GM21576 (cell line): ENCODE measurements around the gene COL27A1.

Experiments
- ATAC-seq: cut with Tn5 transposase; IDR thresholded peaks from one replicate; pipeline ENCODE4 v1.9.1; 2021; ENCODE audit warnings: mild to moderate bottlenecking, moderate library complexity; ENCODE audit not compliant: unreplicated experiment

The COL27A1 gene

DNA sequence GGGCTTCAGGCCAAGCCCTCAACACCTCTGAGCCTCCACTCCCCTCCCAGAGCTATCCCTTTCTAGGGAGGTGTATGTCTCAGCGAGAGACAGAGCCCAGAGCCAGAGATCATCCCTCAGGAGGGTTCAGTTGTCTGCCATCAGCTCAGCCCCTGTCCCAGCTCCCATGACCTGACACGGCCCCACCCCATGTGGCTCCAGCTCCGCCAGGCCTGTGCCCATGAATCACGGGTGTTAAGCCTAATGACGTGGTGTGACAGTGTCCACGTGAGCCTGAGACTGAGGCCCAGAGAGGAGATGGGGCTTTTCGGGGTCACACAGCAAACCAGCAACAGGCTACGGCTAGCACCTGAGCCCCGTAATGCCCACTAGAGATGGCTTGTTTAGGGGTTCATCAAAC lies 106.7 kb downstream of the COL27A1 start:
- no peak for ATAC-seq

DNA sequence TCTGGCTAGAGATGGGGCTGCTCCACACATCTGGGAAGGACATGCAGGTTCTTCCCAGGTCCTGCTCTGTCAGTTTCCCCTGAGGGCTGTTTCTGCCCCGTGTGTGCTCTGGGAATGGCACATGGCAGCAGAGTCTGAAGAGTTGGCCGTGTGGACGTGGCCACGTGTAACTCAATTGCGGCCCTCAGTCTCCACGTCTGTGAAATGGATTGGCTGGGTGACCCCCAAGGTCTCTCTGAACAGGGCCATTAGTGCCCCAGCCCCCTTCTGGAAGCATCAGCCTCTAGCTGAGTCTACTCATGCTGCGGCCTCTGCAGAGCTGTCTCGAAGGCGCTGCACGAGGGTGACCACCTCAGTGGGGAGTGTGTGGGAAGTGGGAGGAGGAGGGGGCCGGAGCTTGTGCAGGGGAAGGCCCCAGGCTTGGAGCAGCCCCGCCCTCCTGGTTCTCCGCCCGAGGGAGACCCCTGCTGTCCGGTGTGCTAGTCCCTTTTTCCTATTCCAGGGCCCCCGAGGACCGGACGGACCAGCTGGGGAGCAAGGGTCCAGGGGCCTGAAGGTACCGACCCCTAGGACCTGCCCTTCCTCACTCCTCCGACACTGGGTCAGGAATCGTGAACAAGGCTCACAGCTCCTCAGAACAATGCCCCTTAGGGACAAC lies 108.6 kb downstream of the COL27A1 start:
- no peak for ATAC-seq

DNA sequence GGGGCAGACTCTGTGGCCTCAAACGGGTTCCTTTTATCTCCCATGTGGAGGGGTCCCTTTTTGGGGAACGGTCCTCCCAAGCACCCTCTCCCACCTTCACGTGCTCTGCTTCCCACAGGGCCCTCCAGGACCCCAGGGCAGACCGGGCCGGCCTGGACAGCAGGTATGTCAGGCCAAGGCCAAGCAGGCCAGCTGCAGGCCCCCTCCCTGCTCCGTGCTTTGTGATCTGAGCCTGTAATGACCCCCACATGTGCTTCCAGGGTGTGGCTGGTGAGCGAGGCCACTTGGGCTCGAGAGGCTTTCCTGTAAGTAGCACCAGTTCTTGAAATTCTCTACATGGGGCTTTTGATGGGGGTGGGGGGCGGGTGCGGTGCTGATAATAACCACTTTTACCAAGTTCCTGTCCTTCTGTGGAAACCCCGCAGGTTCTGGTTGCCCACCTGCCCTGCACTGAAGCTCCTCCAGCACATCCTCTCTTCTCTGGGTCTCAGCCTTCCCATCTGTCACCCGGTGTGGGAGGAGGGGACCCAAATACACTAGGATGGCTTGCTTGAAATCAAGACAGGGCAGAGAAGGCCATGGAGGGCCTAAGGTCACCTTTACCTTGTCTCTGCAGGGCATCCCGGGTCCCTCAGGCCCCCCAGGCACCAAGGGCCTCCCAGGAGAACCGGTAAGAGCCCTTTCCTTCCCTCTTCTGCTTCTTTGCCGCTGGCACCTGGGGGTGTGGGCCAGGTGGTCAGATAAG lies 109.6 kb downstream of the COL27A1 start:
- ATAC-seq = no peak

DNA sequence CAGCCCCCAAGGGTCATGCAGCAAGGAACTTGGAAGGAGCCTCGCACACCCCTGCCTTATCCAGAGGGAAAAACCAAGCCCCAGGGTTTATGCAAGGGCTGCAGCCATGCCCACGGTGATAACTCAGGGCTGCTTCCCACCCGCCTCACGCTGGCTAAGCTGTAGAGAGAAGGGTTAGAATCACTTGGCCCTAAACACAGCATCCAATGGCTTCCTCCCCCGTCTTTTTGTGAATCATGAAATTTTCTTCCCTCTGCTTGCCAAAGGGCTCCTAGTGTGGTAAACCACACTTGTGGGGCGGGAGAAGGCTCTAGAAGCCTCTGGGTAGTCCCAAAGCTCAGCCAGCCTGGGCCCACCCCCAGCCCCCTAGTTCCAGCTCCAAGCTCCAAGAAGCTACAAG lies 111.6 kb downstream of the COL27A1 start:
- ATAC-seq = no peak

DNA sequence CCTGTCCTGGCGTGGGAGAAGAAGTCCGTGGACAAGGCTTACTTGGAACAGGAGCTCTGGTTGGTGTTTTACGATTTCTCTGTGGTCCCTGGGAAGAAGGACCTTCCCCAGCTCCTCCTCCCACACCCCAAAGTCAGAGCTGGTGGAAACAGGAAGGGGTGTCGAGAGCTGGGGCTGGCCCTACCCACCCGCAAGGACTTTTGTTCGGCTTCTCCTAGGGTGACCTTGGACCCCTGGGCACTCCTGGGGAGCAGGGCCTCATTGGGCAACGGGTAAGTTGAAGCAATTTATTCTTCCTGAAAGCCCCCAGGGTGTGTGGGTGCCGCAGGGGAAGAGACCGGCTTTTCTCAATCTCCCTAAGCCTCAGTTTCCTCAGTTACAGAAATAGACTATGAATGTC lies 113.7 kb downstream of the COL27A1 start:
- ATAC-seq = no peak

DNA sequence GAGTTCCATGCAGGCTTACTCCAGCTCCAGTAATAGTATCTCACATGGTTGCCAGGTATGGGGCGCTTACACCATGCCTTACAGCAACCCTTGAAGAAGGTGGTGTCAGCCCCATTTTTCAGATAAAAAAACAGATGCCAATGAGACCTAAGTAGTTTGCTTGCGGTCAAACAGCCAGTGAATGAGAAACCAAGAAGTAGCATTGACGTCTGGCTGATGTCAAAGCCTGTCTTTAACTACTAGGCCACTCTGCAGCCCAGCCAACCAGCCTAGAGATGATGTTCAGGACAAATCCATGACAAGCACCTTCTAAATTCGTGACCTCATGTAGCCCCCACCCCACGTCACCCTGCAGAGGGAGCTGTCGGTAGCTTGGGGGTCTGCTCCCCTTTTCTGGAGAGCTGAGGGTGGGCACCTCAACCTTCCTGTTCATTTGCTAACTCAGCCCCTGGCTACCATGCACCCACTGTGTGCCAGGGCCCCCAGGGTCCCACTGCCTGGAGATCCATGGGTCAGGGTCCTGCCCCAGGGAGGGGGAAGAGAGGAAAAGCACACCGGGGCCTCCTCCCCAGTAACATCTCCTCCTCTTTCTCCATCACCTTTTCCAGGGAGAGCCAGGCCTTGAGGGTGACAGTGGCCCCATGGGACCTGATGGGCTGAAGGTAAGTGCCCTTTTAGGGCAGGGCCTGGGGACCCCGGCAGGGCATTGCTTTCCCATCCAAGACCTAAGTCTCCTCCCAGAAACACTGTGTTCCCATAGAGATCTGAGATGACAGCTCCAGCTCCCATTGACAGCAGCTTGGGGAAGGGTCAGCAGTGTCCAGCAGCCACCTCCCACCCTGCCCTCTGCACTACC lies 115.0 kb downstream of the COL27A1 start:
- ATAC-seq = no peak

DNA sequence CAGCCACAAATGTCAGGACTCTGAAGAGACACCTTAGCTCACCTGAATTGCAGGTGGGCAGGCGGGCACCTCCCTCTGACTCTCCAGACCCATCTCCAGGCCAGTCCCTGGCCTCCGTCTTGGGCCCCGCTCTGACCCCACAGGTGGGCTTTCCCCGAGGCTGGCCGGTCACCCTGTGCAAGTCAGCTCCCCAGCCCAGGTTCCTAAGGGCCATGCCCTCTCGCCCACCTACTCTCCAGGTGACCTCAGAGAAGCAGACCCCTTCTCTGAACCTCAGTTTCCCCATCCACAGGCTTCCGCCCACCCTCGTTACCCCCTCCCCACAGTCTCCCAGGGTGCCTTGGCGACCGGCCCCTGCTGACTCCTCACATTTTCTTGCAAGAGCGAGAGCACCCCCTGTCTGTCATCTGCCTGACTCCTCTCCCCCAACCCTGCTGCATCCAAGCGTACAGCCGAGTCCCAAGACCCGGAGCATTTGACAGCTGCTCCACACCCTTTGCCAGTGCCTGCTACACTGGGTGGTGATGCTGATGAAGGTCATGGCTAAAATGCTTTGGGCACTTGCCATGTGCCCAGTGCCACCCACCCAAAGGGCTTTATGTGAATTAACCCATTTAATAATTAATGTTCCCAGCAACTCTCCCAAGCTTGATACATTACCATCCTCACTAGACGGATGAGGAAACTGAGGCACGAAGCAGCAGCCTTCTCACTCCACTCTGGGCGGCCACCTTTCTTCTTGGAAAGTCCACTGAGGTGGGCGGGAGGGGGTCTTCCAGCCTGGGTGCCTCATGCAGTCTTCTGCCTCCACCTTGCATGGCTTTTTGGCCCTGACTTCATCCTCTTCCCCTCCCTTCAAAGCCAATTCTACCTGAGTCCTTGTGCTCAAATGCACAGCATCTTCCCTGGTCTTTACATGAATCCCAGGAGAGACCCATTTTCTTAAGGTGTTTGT lies 116.5 kb downstream of the COL27A1 start:
- ATAC-seq = no peak

DNA sequence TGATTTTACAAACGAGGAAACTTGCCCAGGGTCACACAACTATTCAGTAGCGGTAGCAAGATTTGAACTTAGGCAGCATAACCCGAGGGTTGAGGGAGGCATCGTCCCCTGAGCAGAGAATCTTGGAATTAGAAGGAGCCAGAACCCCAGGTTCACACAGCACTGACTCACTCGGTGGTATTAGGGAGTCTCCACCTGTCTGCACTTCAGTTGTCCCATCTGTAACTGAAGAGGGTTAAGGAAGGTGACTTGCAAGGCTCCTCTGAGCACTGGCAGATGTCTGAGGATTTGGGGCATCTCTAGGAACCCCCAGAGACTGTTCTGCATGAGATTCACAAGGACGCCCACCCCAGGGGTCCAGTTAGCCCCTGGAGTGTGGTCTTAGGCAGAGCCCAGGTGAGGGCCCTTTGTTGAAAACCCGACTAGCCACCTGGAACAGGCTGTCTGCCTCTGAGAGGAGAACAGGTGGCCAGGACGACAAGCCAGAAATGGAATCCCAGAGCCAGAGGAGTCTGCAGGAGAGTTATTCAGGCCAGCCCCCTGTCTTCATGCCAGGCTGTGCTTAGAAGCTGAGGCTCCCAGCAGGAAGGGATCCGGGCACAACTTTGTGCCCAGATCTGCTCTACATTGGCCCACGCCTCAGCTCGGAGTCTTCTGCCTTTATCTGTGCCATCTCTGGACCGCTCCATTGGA lies 117.5 kb downstream of the COL27A1 start:
- ATAC-seq = no peak

DNA sequence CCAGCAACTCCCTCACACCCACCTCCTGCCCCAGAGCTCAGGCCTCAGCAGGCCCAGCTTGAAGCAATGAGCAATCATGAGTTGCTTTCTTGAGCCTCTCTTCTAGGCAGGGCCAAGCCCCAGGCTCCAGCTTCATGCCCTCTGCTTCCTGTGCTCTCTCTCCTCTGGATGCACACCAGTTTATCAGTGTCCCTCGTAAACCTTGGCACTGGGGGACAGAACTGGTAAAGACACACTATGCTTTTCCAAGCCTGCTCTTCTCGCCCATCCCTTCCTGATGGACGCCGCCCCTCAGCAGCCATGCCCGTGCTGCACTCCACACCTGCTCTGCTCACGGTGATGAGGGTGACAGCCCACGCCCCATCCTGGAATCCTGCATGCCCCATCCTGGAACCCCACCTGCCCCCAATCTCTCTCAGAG lies 118.1 kb downstream of the COL27A1 start:
- no peak for ATAC-seq

DNA sequence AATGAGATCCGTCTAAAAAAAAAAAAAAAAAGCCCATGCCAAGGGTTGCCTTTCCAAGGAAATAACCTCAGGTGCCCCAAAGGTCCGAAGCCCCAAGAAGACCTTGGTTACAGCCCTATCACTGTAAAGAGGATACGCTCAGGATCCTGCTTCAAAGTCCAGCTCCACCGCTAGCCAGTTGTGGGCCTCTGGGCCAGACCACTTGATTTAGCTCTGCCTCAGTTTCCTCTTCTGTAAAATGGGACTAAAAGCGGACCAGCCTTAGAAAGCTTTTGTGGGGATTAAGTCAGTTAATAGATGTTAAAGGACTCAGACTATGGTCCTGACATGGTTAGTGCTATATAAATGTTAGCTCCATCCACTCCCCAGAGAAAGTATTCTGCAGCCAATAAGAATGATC lies 118.9 kb downstream of the COL27A1 start:
- ATAC-seq = no peak

DNA sequence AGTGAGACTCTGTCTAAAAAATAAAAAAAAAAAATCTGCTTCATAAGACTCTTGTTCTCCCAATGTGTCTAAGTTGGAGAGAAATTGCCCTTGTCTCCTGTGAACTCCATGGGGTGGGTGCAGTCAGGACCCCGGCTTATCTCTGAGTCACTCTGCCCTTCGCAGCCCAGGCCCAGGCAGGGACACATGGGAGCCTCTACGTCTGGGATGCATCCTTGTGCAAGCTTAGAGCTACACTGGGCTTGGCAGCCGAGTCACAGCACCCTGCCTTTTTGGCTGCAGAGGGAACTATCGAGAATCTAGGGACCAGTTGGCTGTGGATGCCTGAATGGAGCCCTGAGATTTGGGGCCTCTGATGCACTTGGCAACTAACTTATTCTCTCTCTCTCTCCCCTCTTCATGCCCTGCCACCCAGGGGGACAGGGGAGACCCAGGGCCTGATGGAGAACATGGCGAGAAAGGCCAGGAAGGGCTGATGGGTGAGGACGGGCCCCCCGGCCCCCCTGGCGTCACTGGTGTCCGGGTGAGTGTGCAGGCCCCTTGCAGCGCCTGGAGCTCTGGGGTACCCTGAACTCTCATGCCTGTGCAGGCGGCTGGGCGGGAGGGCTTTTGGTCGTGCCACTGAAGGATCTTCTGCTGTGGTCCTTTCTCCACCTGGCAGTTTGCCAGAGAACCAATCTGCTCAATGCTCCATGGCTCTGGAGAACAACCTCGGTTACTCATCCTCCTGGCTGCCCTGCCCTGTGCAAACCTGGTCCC lies 120.1 kb downstream of the COL27A1 start:
- ATAC-seq = no peak

DNA sequence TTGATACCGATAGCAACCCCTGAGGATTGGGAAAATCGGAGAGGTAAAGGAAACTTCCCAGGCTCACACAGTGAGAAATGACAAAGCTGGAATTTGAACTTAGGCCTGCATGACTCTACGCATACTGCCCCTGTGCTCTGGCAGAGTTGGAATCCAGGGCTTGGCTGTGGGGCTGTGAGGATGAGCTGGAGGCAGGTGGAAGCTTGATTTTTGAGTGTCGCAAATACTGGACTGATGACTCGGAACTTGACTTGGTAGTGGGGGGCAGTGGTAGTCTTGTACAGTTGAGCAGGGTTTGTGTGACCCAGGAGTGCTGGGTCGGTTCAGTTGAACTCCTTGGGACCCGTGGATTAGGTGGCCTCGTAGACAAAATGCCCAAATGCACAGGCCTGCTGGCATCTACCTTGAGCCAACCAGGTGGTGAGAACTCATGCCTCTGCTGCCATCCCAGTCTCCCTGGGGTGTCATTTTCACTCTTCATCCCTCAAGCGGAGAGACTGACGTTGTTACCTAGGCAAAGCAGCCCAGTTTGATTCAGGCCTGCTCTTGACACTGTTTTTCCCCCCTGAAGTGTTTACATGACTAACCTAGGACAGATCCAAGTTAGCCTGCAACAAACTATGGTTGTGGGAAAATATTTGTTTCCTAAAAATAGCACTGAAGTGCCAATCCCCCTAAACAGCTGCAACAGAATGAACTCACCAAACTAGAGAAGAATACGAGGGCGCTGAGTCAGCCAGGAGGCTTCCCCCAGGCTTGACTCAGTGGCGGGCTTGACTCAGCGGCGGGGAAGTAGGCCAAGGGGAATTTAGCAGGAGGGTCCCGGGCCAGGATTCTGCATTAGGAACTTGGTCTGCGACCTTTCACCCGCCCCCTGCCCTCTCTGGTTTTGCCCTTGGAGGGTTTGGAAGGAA lies 121.8 kb downstream of the COL27A1 start:
- ATAC-seq = no peak

DNA sequence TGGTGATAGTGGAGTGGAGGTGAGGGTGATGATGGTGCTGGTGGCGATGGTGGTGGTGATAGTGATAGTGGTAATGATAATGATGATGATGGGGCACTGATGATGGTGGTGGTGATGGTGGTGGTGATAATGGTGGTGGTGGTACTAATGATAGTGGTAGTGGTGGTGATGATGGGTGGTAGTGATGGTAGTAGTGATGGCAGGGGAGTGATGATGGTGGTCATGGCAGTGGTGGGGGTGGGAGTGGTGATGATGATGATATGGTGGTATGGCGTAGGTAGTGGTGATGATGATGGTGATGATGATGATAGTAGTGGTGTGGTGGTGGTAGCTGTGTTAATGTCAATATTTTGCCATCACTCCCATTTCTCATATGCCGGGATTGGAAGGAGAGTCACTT lies 123.0 kb downstream of the COL27A1 start:
- ATAC-seq = no peak

DNA sequence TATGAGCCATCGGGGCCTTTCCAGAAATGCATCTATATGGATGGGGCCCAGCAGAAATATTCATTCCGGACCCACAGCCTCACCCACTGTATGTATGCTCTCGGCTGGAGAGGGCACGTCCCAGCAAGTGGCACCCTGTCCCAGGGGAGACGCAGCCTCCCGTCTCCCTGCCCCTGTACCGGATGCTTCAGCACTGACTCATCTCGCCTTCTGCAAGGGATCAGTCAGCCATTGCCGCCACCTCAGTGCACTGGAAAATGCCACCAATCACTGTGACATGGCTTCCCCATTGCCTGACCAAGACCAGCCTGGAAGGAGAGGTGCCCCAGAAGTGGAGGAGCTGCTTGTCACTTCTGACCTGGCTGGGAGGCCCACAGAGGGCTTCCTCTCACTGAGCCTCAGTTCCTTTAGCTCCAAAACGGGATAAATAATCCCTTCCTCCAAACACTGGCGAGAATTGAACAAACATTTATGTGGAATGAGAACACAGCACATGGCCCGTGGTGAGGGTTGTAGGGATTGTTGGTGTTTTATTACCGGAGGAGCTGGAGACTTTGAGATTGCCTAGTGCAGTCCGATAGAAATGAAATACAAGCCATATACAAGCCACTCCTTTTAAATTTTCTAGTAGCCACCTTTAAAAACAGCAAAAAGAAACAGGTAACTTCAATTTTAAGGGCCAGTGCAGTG lies 123.7 kb downstream of the COL27A1 start:
- no peak for ATAC-seq

DNA sequence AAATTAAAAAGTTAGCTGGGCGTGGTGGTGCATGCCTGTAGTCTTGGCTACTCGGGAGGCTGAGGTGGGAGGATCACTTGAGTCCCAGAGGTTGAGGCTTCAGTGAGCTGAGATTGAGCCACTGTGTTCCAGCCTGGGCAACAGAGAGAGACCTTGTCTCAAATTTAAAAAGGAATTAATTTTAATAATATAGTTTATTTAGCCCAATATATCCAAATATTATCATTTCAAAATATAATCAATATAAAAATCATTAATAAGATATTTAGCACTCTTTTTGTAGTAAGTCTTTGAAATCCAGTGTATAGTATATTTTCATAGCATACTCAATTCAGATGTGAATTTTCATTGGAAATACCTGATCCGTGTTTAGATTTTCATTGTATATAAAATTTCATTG lies 124.4 kb downstream of the COL27A1 start:
- no peak for ATAC-seq

DNA sequence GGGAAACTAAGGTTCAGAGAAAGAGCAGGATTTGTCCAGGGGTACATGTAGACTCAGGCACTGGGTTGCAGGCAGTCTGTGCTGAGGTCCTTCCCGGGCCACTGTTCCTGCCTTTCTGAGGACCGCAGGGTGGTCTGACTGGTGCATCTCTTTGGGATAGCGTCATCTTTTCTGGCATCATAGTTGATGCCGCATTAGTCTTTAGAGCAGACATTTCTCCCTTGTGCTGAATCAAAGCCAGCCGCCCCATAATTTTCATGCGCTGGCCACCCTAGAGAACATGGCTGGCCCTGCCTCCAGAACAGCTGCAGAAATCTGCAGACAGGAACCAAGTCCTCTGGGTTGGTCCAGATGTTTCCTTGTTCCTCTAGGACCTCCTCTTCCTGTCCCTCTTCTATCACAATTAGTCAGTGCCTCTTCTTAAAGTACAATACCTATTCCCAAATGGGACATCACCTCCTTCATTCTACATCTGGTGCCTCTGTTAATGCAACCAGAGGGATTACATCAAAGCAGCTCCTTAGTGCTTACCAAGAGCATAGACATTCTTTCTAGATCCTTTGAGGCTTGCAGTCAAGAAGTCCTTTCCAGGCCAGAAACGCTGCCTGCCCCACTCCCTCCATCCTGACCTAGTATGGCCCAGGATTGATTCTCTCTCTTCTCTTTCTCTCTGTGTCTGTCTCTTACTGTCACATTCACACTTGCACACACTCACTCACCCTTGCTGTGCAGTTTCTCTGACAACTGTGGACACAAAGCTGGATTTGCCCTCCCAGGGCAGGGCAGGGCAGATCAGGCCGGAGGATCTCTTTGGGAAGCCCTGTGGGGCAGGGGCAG lies 125.5 kb downstream of the COL27A1 start:
- ATAC-seq = no peak
